GM18861 (cell line): ENCODE results near the gene PPM1H.
A peak's percentile ranks its signal among the peaks of the same experiment; 100 is the strongest.

Source experiments
- ATAC-seq: cut with Tn5 transposase; IDR thresholded peaks from one replicate; pipeline ENCODE4 v1.9.1; 2021; ENCODE audit not compliant: unreplicated experiment

PPM1H gene

DNA sequence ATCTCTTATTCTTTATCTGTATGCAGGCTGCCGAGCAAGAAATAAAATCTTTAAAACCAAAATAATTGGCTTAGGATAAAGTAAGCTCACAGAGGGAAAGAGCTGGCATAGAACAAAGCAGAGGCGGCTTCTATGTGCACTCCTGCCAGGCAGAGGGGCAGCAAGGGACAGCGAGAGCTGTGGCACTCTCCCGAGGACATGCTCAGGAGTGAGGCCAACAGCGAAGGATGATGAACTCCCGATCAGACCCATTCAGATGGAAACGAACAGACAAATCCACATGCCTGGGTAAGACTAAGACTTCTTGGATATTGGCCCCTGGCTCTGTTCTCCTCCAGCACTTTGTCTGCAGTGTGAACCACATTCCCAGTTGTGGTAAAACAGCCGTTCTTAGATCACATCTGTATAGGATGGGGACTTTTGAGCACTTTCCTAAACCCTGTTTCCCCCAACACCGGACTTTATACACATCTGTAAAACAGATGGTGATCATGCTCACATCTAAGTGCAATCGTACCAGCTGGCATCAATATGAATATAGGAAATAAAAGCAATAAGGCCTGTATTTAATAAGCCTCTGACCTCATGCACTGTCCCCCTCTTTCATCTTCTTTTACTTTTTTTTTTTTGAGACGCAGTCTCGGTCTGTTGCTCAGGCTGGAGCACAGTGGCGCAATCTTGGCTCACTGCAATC, 134.1 kb downstream of the PPM1H start:
- ATAC-seq = no peak

DNA sequence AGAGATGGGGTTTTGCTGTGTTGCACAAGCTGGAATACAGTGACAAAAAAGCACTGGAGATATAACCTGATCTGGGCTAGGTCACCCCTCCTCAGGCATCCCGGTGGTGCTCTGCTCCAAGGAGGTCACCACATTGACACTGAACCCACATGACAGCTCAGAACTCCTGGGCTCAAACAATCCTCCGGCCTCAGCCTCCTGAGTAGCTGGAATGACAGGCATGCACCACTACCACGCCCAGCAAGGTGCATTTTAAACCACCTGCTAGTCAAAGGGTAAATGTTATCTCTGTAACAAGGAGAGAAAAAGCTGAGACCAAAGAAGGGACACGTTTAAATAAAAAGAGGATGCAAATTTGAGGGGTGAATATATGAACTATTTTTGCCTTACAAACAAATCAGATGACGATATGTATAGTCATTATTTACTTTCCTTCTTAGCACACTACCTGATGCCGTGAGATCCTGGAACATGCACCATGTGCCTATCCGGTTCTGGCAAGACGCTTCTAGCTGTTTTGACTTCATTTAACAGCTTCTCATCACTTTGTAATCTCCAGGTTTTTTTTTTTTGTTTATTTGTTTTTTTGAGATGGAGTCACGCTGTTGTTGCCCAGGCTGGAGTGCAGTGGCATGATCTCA, 135.1 kb downstream of the PPM1H start:
- no peak for ATAC-seq

DNA sequence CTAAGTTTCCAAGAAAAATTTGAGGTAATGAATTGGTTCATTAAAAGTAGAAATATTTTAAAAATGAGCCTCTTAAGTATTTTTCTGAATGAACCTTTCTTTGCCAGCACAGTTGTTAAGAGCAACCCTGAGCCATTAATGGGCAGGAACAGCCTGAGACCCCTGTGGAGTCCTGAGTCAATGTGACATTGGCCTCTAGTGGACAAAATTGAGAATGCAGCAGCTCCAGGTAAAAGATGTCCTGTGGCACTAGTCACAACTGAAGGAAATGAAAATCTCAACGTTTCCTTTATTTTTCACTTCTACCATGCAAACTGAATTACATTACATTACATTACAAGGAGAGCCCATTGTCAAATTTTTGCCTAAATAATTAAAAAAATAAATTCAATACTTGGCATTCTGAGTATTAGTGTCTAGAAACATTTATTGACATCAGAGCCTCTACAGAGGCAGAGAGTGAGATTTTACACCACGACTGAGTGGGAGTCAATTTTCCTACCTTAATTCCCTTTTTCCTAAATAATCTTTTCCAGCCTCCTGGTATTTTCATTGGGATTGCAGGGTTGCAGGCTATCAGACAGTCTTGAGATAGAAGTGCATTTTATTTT, 135.7 kb downstream of the PPM1H start:
- peak; percentile 82 for ATAC-seq

DNA sequence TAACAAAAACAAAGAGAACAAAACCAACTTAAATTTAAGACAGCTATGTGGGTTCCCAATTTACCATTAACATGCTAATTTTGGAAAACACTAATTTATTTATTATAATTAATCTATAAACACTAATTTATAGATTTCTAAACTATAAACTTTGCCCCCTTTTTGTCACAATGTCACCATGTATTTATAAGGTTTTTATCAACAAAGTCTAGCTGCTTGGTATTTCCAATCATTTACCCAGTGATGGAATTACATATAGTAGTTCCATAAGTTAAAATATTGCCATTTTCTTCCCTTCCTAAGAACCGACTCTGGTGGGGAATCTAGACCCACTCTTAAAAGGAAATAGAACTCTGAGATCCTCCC, 140.7 kb downstream of the PPM1H start:
- no peak for ATAC-seq

DNA sequence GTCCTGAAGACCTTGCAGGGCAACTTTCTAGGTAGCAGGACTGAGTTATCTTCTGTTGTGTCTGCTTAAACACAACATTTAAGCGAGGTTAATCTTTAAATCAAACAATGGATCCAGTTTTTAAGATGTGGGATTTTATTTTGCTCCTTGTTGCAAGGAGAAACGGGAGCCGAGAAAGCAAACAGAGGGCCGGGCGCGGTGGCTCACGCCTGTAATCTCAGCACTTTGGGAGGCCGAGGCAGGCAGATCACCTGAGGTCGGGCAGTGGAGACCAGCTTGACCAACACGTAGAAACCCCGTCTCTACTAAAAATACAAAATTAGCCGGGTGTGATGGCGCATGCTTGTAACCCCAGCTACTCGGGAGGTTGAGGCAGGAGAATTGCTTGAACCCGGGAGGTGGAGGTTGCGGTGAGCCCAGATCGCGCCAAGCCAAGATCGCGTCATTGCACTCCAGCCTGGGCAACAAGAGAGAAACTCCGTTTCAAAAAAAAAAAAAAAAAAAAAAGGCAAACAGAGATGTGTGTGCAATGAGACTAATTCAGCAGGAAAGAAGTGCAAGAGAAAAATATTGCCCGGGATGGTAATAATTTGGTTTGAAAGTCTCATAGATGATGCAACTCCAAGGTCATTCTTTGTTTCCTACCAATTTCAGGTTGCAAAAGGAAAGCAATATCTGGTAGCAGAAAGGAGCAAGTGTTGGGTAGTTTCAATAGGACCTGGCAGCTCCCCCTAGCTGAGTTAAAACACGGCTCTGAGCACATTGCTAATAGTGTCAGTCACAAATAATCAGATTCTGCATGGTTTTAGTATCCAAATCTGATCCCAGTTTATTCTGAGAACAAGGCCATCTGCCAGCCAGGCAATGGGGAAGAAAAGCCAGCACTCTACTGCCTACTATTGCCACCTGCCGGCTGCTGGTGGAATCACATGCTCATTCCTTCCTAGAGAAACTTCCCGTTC, 141.4 kb downstream of the PPM1H start:
- peak; percentile 70 for ATAC-seq

DNA sequence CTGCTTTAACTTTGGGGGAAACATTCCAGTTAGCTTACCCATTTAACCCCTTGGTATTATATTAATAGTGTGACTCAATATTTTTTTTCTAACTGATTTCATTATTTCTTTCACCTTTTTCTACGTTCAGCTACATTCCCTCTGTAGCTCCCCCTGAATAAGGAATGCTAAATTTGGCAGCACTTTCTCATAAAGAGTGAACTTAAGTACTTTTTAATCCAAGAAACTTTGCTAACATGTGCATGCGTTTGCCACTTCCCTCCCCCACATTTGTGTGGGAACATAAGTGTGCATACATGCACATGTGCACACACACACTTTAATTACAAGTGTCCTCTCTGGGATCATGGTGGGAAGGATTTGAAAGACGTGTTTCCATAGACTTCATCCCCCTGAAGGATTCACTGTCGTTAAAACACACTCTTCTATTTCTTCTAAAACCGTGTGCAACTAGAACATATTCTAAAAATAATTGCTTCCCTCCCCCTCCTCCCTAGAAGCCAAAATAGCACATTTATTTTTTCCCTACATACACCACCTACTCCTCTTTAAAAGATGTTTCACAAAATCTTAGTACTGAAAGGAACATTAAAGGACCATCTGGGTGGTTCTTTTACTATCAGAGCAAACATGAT, 142.6 kb downstream of the PPM1H start:
- no peak for ATAC-seq

DNA sequence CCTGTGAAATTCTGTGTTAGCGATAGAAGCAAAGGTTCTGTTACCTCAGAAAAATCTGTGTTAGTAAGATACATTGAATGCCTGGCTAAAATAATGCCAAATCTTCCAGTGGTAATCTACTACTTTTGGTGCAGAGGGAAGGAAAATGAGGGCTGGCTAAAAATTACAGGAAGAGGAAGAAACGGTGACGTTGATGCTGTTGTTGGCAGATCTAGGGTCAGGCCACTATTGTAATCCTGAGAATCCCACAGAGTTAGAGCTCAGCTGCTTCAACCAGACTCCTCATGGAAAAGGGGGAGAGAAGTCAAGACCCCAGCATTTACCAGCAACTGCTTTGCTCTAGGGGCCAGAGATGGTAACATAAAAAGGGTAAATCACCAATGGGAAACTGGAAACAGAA, 145.1 kb downstream of the PPM1H start:
- no peak for ATAC-seq

DNA sequence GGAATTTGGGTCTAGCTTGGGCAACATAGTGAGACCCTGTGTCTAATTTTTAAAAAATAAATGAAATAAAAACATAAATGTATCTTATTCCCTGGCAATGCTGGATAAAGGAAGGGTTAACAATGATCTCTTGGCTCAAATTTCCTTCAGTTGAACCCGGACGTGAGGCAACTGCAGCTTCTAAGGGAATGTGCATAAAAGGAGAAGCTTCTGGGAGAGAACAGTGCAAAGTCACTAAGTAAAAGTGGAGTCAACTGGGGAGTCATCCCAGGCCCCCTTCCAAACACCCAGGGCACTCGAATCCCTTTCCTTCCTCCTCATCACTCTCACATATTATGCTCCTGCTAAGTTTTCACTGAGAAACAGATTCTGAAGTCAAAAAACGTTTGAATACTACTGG, 147.3 kb downstream of the PPM1H start:
- no peak for ATAC-seq

DNA sequence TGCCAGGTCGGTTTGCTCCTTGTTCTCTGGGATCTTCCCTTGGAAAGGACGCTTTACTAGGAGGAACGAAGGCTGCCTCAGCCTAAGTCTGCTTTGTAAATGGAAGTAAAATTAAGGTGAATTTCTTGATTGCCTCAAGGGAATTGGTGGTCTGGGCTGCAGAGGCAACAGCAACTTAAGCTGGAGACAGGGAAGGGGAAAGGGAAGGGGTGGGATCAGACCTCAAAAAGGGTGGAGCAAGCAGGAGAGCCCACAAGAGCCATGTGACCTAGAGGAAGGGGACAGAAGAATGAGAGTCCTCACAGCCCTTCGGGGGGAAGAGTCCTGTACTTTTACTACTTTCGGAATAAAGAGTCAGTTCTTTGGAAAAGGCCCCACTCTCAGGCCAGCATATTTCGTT, 147.9 kb downstream of the PPM1H start:
- no peak for ATAC-seq

DNA sequence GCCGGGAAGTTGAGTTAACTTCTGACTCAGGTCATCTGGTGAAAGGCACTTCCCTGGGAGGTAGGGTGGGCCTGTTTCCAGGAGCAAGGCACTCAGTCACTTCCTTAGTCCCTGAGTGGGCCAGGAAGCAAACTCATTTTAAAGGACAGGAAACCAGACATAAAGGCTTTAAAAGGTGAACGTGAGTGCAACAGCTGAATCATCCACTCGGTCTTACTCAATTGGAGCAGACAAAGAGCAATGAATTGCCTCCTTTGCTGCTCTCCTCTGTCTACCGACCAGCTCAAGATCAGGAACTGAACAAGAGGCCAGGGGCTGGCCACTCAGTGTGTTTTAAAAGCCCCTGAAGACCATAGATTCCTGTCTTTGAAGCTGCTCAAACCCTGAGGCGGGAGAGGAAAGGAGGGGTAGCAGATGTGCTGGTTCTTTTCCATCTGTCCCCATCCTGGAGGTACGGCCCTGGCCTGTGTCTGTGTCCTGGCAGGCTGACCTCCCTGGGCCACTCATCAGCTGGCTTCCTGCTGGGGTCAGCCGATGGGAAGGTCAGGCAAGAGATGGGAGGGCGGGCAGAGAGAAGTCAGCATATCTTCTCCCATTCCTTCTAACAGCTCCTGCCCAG, 148.9 kb downstream of the PPM1H start:
- ATAC-seq = no peak

DNA sequence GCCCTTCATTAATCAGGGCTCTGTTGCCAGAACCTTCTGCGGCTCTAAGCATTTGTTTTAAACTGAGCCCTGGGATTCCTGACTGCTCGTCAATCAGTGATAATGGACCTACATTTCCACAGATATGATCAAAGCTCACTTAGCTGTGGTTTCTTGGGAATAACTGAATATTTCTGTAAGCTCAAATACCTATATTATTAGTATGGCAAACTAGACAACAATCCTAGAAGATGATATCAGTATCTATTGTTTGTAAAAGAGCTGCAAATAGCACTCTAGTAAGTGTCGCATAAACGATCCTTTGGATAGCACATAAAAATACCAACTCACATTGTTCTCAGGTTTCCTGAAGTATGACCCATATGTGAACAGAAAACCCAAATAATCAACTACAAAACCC, 150.4 kb downstream of the PPM1H start:
- no peak for ATAC-seq

DNA sequence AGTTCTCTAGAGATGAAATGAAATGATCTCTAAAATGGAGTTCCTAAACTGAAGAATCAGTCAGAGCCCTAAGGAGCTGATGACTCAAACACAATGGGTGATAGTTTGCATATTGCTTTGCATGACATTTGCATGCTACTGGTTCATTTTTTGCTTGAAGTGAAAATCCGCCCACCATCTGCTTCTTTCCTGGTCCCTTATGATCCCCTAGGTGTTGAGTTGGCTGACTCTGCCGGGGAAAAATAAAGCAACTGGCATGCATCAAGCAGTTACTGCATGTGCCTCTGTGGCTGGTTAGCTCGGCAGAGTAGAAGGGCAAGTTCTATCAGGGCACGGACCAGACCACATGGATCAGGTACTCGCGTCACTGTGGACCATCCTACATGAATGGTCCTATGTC, 151.1 kb downstream of the PPM1H start:
- no peak for ATAC-seq

DNA sequence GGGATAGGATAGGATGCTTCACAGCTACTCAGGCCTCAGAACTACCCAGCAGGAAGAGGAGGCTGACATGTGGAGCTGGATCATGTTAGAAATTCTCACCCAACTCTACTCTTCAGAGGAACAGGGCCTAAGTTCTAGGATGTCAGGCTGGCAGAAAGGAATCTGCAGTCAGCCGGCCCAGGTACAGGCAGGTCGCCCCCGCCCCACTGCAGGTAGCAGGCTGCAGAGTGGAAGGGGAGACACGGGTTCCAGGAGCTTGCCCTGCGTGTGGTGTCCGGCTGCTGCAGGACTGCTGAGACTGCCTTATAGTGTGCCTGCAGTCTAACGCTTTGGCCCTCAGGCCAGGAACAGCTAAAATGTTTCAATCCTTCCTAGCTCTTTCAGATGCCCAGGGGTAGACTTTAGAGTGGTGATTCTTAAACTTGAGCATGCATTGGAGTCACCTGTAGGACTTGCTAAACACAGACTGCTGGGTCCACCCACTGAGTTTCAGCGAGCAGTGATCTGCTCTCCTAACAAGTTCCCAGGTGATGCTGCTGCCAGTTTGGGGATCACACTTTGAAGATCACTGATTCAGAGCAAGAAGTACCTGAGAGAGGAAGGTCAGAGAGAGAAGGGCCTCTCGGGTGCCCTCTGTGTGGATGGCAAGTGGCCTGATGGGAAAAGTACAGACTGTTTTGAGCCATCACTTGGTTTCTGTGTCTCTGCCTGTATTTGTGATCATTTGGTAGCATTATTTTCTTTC, 153.6 kb downstream of the PPM1H start:
- no peak for ATAC-seq

DNA sequence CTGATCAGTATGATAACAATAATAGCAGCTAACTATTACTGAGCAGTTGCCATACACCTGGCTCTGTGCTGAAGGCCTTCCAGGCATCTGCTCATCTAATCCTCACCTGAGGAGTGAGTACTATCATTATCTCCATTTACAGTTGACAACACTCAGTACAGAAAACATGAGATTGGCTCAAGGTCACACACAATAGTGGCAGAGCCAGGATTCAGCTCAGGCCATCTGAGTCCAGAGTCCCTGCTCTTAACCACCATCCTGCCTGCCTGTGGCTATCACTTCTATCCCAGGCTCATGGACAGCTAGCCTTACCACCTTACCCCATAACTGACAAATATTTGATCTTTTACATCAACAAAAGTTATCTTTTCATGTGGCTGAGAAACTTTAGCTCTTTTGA, 155.5 kb downstream of the PPM1H start:
- ATAC-seq = no peak

DNA sequence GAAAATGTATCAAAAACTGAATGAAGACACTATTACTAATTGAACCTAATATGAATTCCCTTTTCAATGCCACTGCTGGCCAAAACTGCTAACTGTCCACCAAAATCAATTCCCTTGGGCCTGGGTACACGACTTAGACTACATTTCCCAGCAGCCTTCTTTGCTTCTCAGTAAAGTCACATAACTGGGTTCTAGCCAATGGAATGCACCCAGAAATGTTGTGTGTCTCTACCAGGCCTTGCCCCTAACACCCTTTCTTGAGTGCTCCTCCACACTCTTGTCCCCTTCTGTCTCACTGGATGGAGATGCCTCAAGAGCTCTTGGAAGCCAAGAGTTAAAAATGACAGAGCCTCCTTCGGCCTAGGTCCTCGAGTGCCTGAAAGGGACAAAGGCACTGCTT, 156.8 kb downstream of the PPM1H start:
- ATAC-seq = no peak

DNA sequence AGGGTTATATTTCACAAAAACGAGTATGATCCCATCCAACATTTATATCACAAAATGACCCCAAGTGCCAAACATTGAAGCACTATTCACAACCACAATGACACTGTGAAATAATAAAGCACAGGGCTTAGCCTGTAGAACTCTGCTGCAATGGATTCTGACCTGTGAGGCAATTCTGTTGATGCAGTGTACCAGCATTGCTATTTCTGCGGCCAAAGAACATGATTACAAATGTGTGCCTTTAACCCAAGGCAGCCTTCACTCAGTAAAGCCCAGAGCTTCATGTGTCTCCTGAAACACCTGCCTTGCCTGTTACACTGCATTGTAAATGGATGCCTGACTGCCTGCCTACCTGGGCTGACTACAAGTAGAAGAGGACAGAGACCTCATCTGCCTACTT, 158.0 kb downstream of the PPM1H start:
- ATAC-seq = no peak

DNA sequence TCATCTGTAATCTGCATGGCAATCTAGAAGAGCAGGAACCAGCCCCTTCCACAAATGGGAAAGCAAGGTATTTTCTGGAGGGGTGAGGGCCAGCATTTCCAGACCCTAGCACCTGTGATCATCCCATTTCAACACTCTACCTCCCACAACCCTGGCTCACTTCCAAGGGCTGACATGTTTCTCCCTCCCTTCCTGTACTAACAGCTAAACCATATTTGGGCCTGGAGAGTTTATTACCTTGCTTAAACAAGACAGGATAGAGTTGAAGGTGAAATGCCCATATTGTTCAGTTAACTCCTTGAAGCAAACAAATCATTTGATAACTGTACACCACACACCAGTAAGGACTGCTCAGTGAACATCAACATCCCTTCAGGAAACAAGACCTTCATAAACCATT, 158.4 kb downstream of the PPM1H start:
- ATAC-seq = no peak

DNA sequence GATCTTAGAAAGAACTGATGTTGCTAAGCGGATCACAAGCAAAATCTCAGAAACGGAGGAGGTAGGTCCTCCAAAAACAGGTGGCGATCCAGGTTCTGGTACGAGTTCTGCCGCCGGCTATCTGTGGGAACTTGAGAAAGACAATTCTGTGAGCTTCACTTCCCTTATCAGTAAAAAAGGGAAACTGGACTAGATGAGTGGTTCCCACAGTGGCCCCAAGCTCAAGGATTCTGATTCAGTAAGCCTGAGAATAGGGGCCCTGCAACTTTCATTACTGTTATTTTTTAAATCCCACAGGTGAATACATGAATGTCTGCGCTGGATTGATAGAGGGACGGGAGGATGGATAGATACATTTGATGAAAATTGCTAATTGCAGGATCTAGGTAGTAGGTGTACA, 160.2 kb downstream of the PPM1H start:
- no peak for ATAC-seq

DNA sequence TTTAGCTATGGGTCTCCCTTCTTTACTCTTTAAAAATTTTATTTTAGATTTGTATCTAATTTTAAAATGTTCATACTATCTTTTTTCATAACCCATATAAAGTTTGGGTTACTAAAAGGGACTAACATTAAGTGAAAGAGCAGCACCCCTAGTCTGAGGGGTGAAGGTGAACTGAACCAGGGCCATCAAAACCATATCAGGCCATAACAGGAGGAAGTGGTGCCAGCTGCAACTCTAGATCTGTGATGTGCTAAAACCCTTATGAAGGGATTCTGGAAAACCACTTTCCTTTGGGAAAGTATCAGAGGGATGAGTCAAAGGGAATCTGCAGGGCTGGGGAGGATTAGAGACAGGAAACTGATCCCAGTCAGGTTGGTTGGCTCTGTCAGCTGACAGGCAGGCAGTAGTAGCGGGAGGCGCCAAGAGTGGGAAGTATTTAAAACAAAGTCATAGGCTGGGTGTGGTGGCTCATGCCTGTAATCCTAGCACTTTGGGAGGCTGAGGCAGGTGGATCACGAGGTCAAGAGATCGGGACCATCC, 162.5 kb downstream of the PPM1H start:
- ATAC-seq = no peak

DNA sequence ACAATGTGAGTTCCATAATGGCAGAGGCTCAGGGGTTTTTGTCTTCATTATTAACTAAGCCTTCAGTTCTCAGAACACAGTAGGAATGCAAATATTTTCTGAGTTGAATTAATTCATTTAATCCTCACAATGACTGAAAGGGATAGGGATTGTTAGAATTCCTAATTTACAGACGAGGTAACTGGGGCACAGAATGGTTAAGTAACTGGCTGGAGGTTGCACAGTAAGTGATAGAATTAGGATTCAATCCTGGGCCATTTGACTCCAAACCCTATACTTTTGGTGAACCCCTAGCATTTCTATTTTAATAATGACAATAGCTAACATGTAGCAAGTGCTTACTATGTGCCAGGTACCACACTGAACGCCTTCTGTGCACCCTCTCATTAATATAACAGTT, 163.1 kb downstream of the PPM1H start:
- ATAC-seq = no peak
